Prostate gland (tissue), 2 donors: Measurements from ENCODE around the gene SHKBP1. TPM values are rescaled to one million over a fixed set of nuclear protein-coding genes. Genes with fewer than 3 reads are reported as not detected.
"Not testable (repeated sequence)": the region's sequence is repeated elsewhere in the genome, so short reads cannot be mapped to it uniquely, and the experiment has no call there.

Source experiments
- DNase-seq: peaks from one replicate; pipeline ENCODE4 v3.0.0-alpha.2; 2019; ENCODE audit warnings: low spot score
- H3K27ac ChIP-seq, 2 donors: fragments of 200-600 bp; sonication (generic); 2 replicates each; pipeline ENCODE4 v1.5.1; 2017 to 2019
- H3K27me3 ChIP-seq: fragments of 200-600 bp; sonication (generic); replicated peaks from 2 replicates; pipeline ENCODE4 v1.5.1; 2019; ENCODE audit not compliant: insufficient read depth
- H3K36me3 ChIP-seq, 2 donors: fragments of 200-600 bp; sonication (generic); 1 replicate in 1 of 2; 2 replicates in 1 of 2; pipeline versions ENCODE4 v1.5.1 to v1.8.1; 2017 to 2019
- H3K4me1 ChIP-seq: fragments of 200-600 bp; sonication (generic); replicated peaks from 2 replicates; pipeline ENCODE4 v1.5.1; 2019
- H3K4me3 ChIP-seq, 2 donors: fragments of 200-600 bp; sonication (generic); 2 replicates each; pipeline ENCODE4 v1.5.1; 2017 to 2019
- H3K9me3 ChIP-seq: fragments of 200-600 bp; sonication (generic); 2 replicates; pipeline ENCODE4 v1.5.1; 2017
- CTCF ChIP-seq, 4 experiments: fragments of 200-600 bp in 2 of 4; fragments of 450-650 bp in 2 of 4; sonication (generic) in 2 of 4; IDR thresholded peaks; 1 replicate in 3 of 4; 2 replicates in 1 of 4; pipeline ENCODE4 v1.5.1; 2016 to 2019; ENCODE audit warnings: antibody characterized with exemption in 4 of 4, mild to moderate bottlenecking in 2 of 4, moderate library complexity in 2 of 4
- POLR2A ChIP-seq: fragments of 450-650 bp; IDR thresholded peaks from one replicate; pipeline ENCODE4 v1.6.1; 2016; ENCODE audit warnings: antibody characterized with exemption, mild to moderate bottlenecking
- POLR2AphosphoS5 ChIP-seq: sonication (generic); formaldehyde crosslinking; IDR thresholded peaks from one replicate; pipeline ENCODE4 v1.6.1; 2017; ENCODE audit warnings: antibody characterized with exemption
- WGBS: methylation state at CpG from one replicate; pipeline ENCODE4 v1.1.5; 2018; 5-methylcytosine and 5-hydroxymethylcytosine counted together
- intact Hi-C: fragments of 100-400 bp; cut with DNase I; formaldehyde crosslinking; loops from one replicate; pipeline ENCODE4 v1.14.2; 2022
- total RNA-seq, 2 donors: library from RNA; depleted of rRNA; stranded (reverse); fragments of >200 nt; gene quantifications; one replicate each; pipeline ENCODE4 v1.1.0, GENCODE V29; 2016

Gene SHKBP1
- total RNA-seq, 2 donors from 2014 or later: 54.6 to 91.6 TPM

GRCh38 chr19:40555978-40556689 is 20.5 kb upstream of the SHKBP1 start:
- intact Hi-C loops: no loop called here
- no peaks in the 10 kb centered on the region for H3K36me3 ChIP-seq
- no peak for DNase-seq
- H3K4me1 ChIP-seq: no peaks in the 10 kb centered on the region
- TF ChIP-seq CTCF (IDR thresholded peaks at IDR 0.05) (no peak), POLR2AphosphoS5 (no peak), POLR2A (no peak)
- no peak overlapping the region for H3K4me3 ChIP-seq
- H3K27me3 ChIP-seq: no peaks in the 10 kb centered on the region
- H3K9me3 ChIP-seq: no peaks in the 10 kb centered on the region
- H3K27ac ChIP-seq: no peak overlapping the region
- WGBS: 81% methylated on average over 17 of the region's 17 CpGs

GRCh38 chr19:40556953-40557530 is 19.6 kb upstream of the SHKBP1 start:
- intact Hi-C loops: no loop called here
- Histone ChIP-seq H3K4me1 (no peaks in the 10 kb centered on the region), H3K36me3 (no peaks in the 10 kb centered on the region), H3K9me3 (no peaks in the 10 kb centered on the region), H3K27ac (no peak overlapping the region), H3K27me3 (no peaks in the 10 kb centered on the region), H3K4me3 (no peak overlapping the region)
- DNase-seq: no peak
- TF ChIP-seq POLR2A (no peak), CTCF (IDR thresholded peaks at IDR 0.05) (no peak), POLR2AphosphoS5 (no peak)
- 88% methylated on average over 24 of the region's 24 CpGs for WGBS

- no peak for TF ChIP-seq POLR2AphosphoS5
- no peak for TF ChIP-seq CTCF (IDR thresholded peaks at IDR 0.05)
- TF ChIP-seq POLR2A: no peak
- no peak for DNase-seq
- Histone ChIP-seq H3K9me3 (no peaks in the 10 kb centered on the region), H3K4me3 (no peak overlapping the region), H3K36me3 (no peaks in the 10 kb centered on the region), H3K27ac (no peak overlapping the region), H3K4me1 (no peaks in the 10 kb centered on the region), H3K27me3 (no peaks in the 10 kb centered on the region)
- 90% methylated on average over 3 of the region's 3 CpGs for WGBS
- intact Hi-C loops: no loop called here
Measured at GRCh38 chr19:40559394-40559793, 17.3 kb upstream of the SHKBP1 start.

GRCh38 chr19:40560092-40560507 is 16.6 kb upstream of the SHKBP1 start:
- Histone ChIP-seq H3K4me1 (no peaks in the 10 kb centered on the region), H3K27me3 (no peaks in the 10 kb centered on the region), H3K36me3 (no peaks in the 10 kb centered on the region), H3K27ac (no peak overlapping the region), H3K9me3 (no peaks in the 10 kb centered on the region), H3K4me3 (no peak overlapping the region)
- TF ChIP-seq POLR2AphosphoS5 (no peak), POLR2A (no peak), CTCF (IDR thresholded peaks at IDR 0.05) (no peak)
- intact Hi-C loops: no loop called here
- DNase-seq: no peak
- 66% methylated on average over 20 of the region's 20 CpGs for WGBS

- Histone ChIP-seq H3K27ac (no peak overlapping the region), H3K4me3 (no peak overlapping the region), H3K4me1 (no peaks in the 10 kb centered on the region), H3K9me3 (no peaks in the 10 kb centered on the region), H3K27me3 (no peaks in the 10 kb centered on the region), H3K36me3 (no peaks in the 10 kb centered on the region)
- TF ChIP-seq CTCF (IDR thresholded peaks at IDR 0.05) (no peak), POLR2A (no peak), POLR2AphosphoS5 (no peak)
- intact Hi-C loops: no loop called here
- no peak for DNase-seq
- 82% methylated on average over 4 of the region's 4 CpGs for WGBS
Measured at GRCh38 chr19:40561947-40562346, 14.7 kb upstream of the SHKBP1 start.

- H3K4me3 ChIP-seq, H3K36me3 ChIP-seq, H3K9me3 ChIP-seq, H3K4me1 ChIP-seq, intact Hi-C loops, H3K27me3 ChIP-seq, DNase-seq, H3K27ac ChIP-seq: not testable (repeated sequence)
- 100% methylated on average over 1 of the region's 1 CpG for WGBS
Measured at GRCh38 chr19:40564535-40564934, 12.1 kb upstream of the SHKBP1 start.
